GM12875 (cell line): ENCODE measurements around the gene DUSP16.

ENCODE experiments used
- H3K4me3 ChIP-seq: one replicate; pipeline ENCODE4 v1.5.1; 2011; ENCODE audit warnings: low read depth, low read length, control low read depth
- CTCF ChIP-seq: IDR thresholded peaks from 2 replicates; pipeline ENCODE4 v1.5.1; 2011; ENCODE audit warnings: low read depth, mild to moderate bottlenecking, control low read depth, inconsistent platforms, low read length, moderate library complexity, borderline replicate concordance; ENCODE audit not compliant: insufficient read depth

The DUSP16 gene

GRCh38 chr12:12470751-12471306 is 91.8 kb downstream of the DUSP16 start:
- no peak overlapping the region for H3K4me3 ChIP-seq
- TF ChIP-seq CTCF: no peak

GRCh38 chr12:12469386-12469785 is 93.3 kb downstream of the DUSP16 start:
- H3K4me3 ChIP-seq: no peak overlapping the region
- no peak for TF ChIP-seq CTCF

GRCh38 chr12:12468575-12468974 is 94.1 kb downstream of the DUSP16 start:
- TF ChIP-seq CTCF: no peak
- no peak overlapping the region for H3K4me3 ChIP-seq

- H3K4me3 ChIP-seq: no peak overlapping the region
- no peak for TF ChIP-seq CTCF
Measured at GRCh38 chr12:12467688-12468261, 94.9 kb downstream of the DUSP16 start.

- H3K4me3 ChIP-seq: no peak overlapping the region
- no peak for TF ChIP-seq CTCF
Measured at GRCh38 chr12:12467264-12467663, 95.4 kb downstream of the DUSP16 start.

GRCh38 chr12:12466157-12466556 is 96.5 kb downstream of the DUSP16 start:
- H3K4me3 ChIP-seq: no peak overlapping the region
- no peak for TF ChIP-seq CTCF

- TF ChIP-seq CTCF: no peak
- H3K4me3 ChIP-seq: no peak overlapping the region
Measured at GRCh38 chr12:12465522-12465921, 97.1 kb downstream of the DUSP16 start.
